Caco-2 (cell line): Measurements from ENCODE around the gene SCRG1. TPM values are rescaled to one million over a fixed set of nuclear protein-coding genes. Genes with fewer than 3 reads are reported as not detected.

Experiments
- BruUV-seq: library from RNA; stranded (reverse); fragments of 400-500 nt; replicated peaks from 2 replicates; lab custom pipeline; 2021; lab: Mats Ljungman, UMichigan
- CTCF ChIA-PET: fragments of 300-600 bp; sonication (Branson Sonifier 250); formaldehyde crosslinking; loops from one replicate; lab custom pipeline; 2022; ENCODE audit warnings: antibody characterized with exemption; lab: Charles Lee
- POLR2A ChIA-PET: fragments of 300-600 bp; sonication (Branson Sonifier 250); formaldehyde crosslinking; loops from one replicate; lab custom pipeline; 2022; ENCODE audit warnings: antibody characterized with exemption; lab: Charles Lee
- DNase-seq, 2 experiments: peaks; one replicate each; pipeline versions ENCODE4 v3.0.0 to v3.0.0-alpha.2; 2020 to 2022
- H3K27me3 ChIP-seq: replicated peaks from 2 replicates; pipeline ENCODE4 v1.6.0; 2011; ENCODE audit warnings: low read length; ENCODE audit not compliant: control insufficient read depth, insufficient read depth
- H3K36me3 ChIP-seq: 2 replicates; pipeline ENCODE4 v1.5.1; 2011; ENCODE audit warnings: low read length; ENCODE audit not compliant: control insufficient read depth, insufficient read depth
- H3K4me1 ChIP-seq: fragments of 250-450 bp; sonication (Bioruptor Pico); 2 replicates; pipeline ENCODE4 v1.5.1; 2020; ENCODE audit warnings: mild to moderate bottlenecking
- H3K4me3 ChIP-seq: 2 replicates; pipeline ENCODE4 v1.5.1; 2011; ENCODE audit warnings: low read depth, mild to moderate bottlenecking, control low read depth, low read length
- H3K9me3 ChIP-seq: fragments of 250-450 bp; sonication (Bioruptor Pico); 2 replicates; pipeline ENCODE4 v1.5.1; 2020; ENCODE audit warnings: mild to moderate bottlenecking, moderate library complexity
- H3K27ac Mint-ChIP-seq: one replicate; pipeline ENCODE4 v1.8.0; 2022; ENCODE audit warnings: mixed read lengths; ENCODE audit not compliant: unreplicated experiment
- H3K27me3 Mint-ChIP-seq: one replicate; pipeline ENCODE4 v1.8.0; 2022; ENCODE audit warnings: mixed read lengths; ENCODE audit not compliant: insufficient read depth, unreplicated experiment
- H3K36me3 Mint-ChIP-seq: one replicate; pipeline ENCODE4 v1.8.0; 2022; ENCODE audit warnings: mild to moderate bottlenecking, mixed read lengths; ENCODE audit not compliant: insufficient read depth, unreplicated experiment
- H3K4me1 Mint-ChIP-seq: one replicate; pipeline ENCODE4 v1.8.0; 2022; ENCODE audit warnings: low read depth, mixed read lengths; ENCODE audit not compliant: unreplicated experiment
- H3K4me3 Mint-ChIP-seq: one replicate; pipeline ENCODE4 v1.8.0; 2022; ENCODE audit warnings: mild to moderate bottlenecking, moderate library complexity, mixed read lengths; ENCODE audit not compliant: unreplicated experiment
- H3K9me3 Mint-ChIP-seq: one replicate; pipeline ENCODE4 v1.8.0; 2022; ENCODE audit warnings: mixed read lengths; ENCODE audit not compliant: unreplicated experiment
- intact Hi-C: fragments of 100-400 bp; cut with micrococcal nuclease; formaldehyde crosslinking; loops from one replicate; pipeline ENCODE4 v1.10.0; 2022; ENCODE audit not compliant: unreplicated experiment
- total RNA-seq: library from RNA; stranded (reverse); gene quantifications from 2 replicates; pipeline ENCODE4 v1.2.3, GENCODE V29; 2022
- TF ChIP-seq, protein P1 (sequence below), 2 experiments: fragments of 200-600 bp in 1 of 2; IDR thresholded peaks; 1 replicate in 1 of 2; 2 replicates in 1 of 2; pipeline versions ENCODE4 v1.5.1 to v1.8.0; 2011 to 2022; ENCODE audit warnings: antibody characterized with exemption in 1 of 2, control low read depth in 1 of 2, inconsistent platforms in 1 of 2, low read depth in 1 of 2, low read length in 1 of 2, mild to moderate bottlenecking in 1 of 2, moderate library complexity in 1 of 2; ENCODE audit not compliant: insufficient read depth in 1 of 2, severe bottlenecking in 1 of 2, unreplicated experiment in 1 of 2

The SCRG1 gene
- total RNA-seq, 1 experiment from 2014 or later, result not detected

DNA sequence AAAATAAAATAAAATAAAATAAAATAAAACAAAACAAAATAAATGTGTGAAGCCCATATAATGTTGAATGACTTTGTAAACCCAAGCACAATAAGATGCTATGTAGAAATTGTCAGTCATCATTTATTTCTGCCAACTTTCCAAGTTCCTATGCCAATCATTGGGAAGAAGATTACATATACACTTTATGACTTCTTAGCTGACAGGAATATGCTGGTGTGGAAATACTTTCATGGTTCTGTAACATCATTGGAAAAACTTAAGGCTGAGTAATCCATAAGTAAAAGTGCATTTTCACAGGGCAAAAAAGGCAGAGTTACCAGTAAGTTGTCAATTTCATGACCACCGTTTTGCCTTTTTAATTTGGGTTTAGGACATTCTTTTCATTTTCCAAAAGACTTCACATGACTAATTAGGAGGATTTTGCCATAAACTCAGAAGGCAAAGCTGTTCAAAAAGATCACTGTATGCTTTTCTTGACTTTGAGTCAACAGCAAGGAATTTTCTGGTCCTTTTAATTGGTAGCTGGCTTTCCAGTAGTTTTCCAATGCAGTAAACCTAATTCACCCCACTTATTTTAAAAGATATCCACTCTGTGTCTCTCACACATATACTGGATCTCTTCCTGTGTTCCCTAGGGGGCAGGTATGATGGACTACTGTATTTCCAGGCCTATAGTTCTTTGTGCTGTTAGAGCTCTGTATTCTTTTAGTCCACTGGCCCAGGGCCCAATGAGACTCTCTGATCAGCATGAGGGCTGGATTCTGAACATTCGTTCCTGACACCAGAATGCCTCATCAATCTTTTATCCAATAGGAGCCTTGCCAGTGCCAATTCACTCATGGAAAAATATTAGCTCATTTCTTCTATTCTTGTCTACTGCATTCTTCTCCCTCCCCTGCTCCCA, 26.2 kb upstream of the SCRG1 start:
- POLR2A ChIA-PET, result no interaction called here
- Mint-ChIP-seq H3K36me3 (no peaks in the 10 kb centered on the region), H3K27me3 (no peaks in the 10 kb centered on the region), H3K9me3 (no peaks in the 10 kb centered on the region), H3K4me1 (peaks cover 5% of the 10 kb centered on the region), H3K4me3 (no peak overlapping the region), H3K27ac (no peak overlapping the region)
- Histone ChIP-seq H3K9me3 (no peaks in the 10 kb centered on the region), H3K4me1 (no peaks in the 10 kb centered on the region), H3K36me3 (no peaks in the 10 kb centered on the region), H3K27me3 (no peaks in the 10 kb centered on the region), H3K4me3 (no peak overlapping the region)
- no TSS peak for BruUV-seq
- TF ChIP-seq, protein P1, sequence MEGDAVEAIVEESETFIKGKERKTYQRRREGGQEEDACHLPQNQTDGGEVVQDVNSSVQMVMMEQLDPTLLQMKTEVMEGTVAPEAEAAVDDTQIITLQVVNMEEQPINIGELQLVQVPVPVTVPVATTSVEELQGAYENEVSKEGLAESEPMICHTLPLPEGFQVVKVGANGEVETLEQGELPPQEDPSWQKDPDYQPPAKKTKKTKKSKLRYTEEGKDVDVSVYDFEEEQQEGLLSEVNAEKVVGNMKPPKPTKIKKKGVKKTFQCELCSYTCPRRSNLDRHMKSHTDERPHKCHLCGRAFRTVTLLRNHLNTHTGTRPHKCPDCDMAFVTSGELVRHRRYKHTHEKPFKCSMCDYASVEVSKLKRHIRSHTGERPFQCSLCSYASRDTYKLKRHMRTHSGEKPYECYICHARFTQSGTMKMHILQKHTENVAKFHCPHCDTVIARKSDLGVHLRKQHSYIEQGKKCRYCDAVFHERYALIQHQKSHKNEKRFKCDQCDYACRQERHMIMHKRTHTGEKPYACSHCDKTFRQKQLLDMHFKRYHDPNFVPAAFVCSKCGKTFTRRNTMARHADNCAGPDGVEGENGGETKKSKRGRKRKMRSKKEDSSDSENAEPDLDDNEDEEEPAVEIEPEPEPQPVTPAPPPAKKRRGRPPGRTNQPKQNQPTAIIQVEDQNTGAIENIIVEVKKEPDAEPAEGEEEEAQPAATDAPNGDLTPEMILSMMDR (IDR thresholded peaks at IDR 0.05; ENCODE audit: insufficient read depth in 1 of 2, low read depth in 1 of 2, low read length in 1 of 2, severe bottlenecking in 1 of 2, unreplicated experiment in 1 of 2), result no peak
- DNase-seq, result no peak
- intact Hi-C loops, result no loop called here
- CTCF ChIA-PET, result interaction anchor here (0.7 to 0.9 kb wide), 2 partner anchors 8 to 69 kb away, joined by 3 read pairs; no protein-coding TSS in a partner anchor

DNA sequence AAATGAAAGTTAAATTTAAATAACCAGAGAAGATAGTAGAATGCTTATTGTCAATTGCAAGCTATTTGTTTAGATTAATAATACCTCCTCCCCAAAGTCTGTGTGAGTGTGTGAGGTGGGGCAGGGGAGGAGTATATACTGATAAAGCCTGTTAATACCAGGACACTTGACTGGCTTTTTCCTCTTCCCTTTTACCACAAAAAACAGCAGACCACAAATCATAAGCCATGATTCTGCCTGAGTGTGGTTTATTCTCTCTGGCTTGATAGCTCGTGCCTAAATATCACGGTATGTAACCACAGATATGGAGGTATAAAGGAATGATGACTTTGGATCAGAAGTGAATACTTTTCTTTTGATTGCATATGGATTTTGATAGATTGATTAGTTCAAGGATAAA, 21.9 kb upstream of the SCRG1 start:
- BruUV-seq, result no TSS peak
- Mint-ChIP-seq H3K9me3 (no peaks in the 10 kb centered on the region), H3K36me3 (no peaks in the 10 kb centered on the region), H3K27ac (no peak overlapping the region), H3K27me3 (no peaks in the 10 kb centered on the region), H3K4me1 (peaks cover 5% of the 10 kb centered on the region), H3K4me3 (no peak overlapping the region)
- H3K27me3 ChIP-seq, result no peaks in the 10 kb centered on the region
- TF ChIP-seq, protein P1 (IDR thresholded peaks at IDR 0.05; ENCODE audit: insufficient read depth in 1 of 2, low read depth in 1 of 2, low read length in 1 of 2, severe bottlenecking in 1 of 2, unreplicated experiment in 1 of 2), result no peak
- H3K36me3 ChIP-seq, result no peaks in the 10 kb centered on the region
- no peak for DNase-seq
- H3K9me3 ChIP-seq, result no peaks in the 10 kb centered on the region
- no peak overlapping the region for H3K4me3 ChIP-seq
- ChIA-PET CTCF (interaction anchor here (0.7 to 1.8 kb wide), 8 partner anchors 49 to 175 kb away, joined by 3 to 39 read pairs (median 4); partner anchors contain the start of gene SAP30), POLR2A (interaction anchor here (0.8 to 1.1 kb wide), 2 partner anchors 50 to 87 kb away, joined by 7 to 8 read pairs; partner anchors contain the start of genes HMGB2 and SAP30)
- H3K4me1 ChIP-seq, result no peaks in the 10 kb centered on the region
- intact Hi-C loops, result loop anchor here (1.0 kb wide), 1 partner anchor 74 kb away; no protein-coding TSS in a partner anchor

DNA sequence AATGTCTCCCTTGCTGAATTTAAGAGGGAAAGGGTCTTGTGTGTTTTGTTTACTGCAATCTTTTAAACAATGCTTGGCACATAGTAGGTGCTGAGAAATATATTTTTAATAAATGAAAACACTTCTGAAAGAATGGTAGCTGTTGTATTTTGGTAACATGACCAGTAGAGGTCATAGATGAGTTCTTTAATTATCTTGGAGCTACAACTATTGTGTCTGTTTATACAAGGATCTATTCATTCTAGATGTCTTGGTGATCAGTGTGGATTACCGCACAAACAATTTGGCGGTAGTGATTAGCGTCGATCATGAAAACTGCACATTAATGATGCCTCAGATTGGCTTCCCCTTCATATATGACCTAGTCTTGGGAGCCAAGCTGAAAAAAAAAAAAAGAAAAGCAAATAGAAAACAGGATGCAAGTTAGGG, 21.4 kb upstream of the SCRG1 start:
- no peaks in the 10 kb centered on the region for H3K27me3 Mint-ChIP-seq
- intact Hi-C loops, result loop anchor here (1.0 kb wide), 1 partner anchor 74 kb away; no protein-coding TSS in a partner anchor

More for the DNA sequence above, 21.4 kb upstream of the SCRG1 start:
- H3K4me3 Mint-ChIP-seq, result no peak overlapping the region
- TF ChIP-seq, protein P1 (IDR thresholded peaks at IDR 0.05; ENCODE audit: insufficient read depth in 1 of 2, low read depth in 1 of 2, low read length in 1 of 2, severe bottlenecking in 1 of 2, unreplicated experiment in 1 of 2), result peak; percentile 33 to 38
- no peaks in the 10 kb centered on the region for H3K36me3 ChIP-seq
- H3K4me3 ChIP-seq, result no peak overlapping the region
- no peaks in the 10 kb centered on the region for H3K36me3 Mint-ChIP-seq
- H3K27ac Mint-ChIP-seq, result no peak overlapping the region
- POLR2A ChIA-PET, result interaction anchor here (0.6 to 1.1 kb wide), 3 partner anchors 50 to 387 kb away, joined by 4 to 8 read pairs (median 7); partner anchors contain the start of genes HMGB2 and SAP30
- DNase-seq, result no peak
- BruUV-seq, result no TSS peak
- CTCF ChIA-PET, result interaction anchor here (0.7 to 1.8 kb wide), 10 partner anchors 13 to 175 kb away, joined by 3 to 39 read pairs (median 3); partner anchors contain the start of gene SAP30
- H3K9me3 ChIP-seq, result no peaks in the 10 kb centered on the region
- H3K4me1 ChIP-seq, result no peaks in the 10 kb centered on the region
- H3K4me1 Mint-ChIP-seq, result peaks cover 5% of the 10 kb centered on the region
- H3K27me3 ChIP-seq, result no peaks in the 10 kb centered on the region
- no peaks in the 10 kb centered on the region for H3K9me3 Mint-ChIP-seq
